ENCODE results near the gene METRN.

DNA sequence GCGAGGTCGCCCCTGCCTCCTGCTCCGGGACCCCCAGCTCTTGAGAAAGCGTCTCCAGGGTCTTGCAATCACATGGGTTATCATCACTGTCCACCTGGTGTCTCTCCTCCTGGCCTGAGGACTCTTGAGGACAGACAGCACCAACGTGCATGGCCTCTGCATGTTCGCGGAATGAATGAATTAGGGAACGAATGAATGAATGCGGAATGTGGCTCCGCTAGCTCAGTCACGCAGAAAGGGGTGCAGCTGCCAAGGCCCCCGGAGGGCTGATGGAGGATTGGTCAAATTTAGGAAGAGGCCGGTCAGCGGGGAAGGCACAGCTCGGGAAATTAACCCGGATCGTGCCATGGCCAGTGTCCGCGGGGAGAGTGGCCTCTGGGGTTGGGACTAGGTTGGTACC, 12.6 kb upstream of the METRN start:
- TF ChIP-seq PKNOX1 (IDR thresholded peaks at IDR 0.05) (no peak), NFRKB (IDR thresholded peaks at IDR 0.05) (no peak), CTBP1 (IDR thresholded peaks at IDR 0.05; ENCODE audit: borderline replicate concordance) (no peak), BHLHE40 (IDR thresholded peaks at IDR 0.05; ENCODE audit: borderline replicate concordance) (no peak), SP1 (IDR thresholded peaks at IDR 0.05) (no peak), FOXM1 (IDR thresholded peaks at IDR 0.05; ENCODE audit: borderline replicate concordance) (no peak), ARNT (IDR thresholded peaks at IDR 0.05) (no peak), L3MBTL2 (conservative IDR thresholded peaks at IDR 0.05) (no peak), TARDBP (IDR thresholded peaks at IDR 0.05) (no peak), FOXA1 (IDR thresholded peaks at IDR 0.05) (no peak), ELF4 (IDR thresholded peaks at IDR 0.05) (no peak), LEF1 (IDR thresholded peaks at IDR 0.05; ENCODE audit: borderline replicate concordance) (no peak)

Data from HEK293T (cell line).